ENCODE results near the gene CIT.

GRCh38 chr12:119687879-119688278 is 189.2 kb downstream of the CIT start:
- TF ChIP-seq, protein P1, sequence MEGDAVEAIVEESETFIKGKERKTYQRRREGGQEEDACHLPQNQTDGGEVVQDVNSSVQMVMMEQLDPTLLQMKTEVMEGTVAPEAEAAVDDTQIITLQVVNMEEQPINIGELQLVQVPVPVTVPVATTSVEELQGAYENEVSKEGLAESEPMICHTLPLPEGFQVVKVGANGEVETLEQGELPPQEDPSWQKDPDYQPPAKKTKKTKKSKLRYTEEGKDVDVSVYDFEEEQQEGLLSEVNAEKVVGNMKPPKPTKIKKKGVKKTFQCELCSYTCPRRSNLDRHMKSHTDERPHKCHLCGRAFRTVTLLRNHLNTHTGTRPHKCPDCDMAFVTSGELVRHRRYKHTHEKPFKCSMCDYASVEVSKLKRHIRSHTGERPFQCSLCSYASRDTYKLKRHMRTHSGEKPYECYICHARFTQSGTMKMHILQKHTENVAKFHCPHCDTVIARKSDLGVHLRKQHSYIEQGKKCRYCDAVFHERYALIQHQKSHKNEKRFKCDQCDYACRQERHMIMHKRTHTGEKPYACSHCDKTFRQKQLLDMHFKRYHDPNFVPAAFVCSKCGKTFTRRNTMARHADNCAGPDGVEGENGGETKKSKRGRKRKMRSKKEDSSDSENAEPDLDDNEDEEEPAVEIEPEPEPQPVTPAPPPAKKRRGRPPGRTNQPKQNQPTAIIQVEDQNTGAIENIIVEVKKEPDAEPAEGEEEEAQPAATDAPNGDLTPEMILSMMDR (IDR thresholded peaks at IDR 0.05) = no peak
- TF ChIP-seq POLR2AphosphoS5 (IDR thresholded peaks at IDR 0.05; ENCODE audit: low read depth, low read length) = no peak
- no peak for TF ChIP-seq TCF7L2 (IDR thresholded peaks at IDR 0.05; ENCODE audit: low read depth, low read length)
